Measurements from ENCODE around the gene PPIL6. TPM values are rescaled to one million over a fixed set of nuclear protein-coding genes. Genes with fewer than 3 reads are reported as not detected.

The PPIL6 gene
- total and polyA plus RNA-seq, 2 experiments from 2014 or later = 1.7 TPM

DNA sequence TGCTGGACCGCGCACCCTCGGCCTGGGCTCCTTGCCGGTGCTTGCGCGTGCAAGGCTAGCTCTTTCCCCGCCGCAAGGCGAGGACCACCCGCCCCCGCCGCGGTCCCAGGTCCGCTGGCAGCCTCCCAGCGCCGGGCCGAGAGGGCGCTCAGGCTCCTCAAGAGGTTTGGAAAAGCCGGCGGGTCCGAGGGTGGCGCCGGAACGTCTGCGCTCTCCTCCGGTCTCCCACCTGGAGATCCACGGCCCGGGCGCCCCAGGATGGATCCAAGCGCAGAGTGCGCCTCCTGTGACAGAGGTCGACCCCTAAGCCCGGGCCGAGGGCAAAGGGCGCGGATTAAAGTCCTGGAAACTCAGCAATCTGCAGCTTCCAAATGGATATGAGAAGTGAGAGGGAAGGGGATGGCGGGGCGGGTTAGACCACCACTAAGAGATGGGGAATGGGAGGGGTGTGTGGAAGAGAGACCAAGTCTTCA is 15.7 kb upstream of the PPIL6 start:
- Histone ChIP-seq H3K27ac (ENCODE audit: low read depth) (no peak overlapping the region), H3F3A (replicated peaks; ENCODE audit: low read depth) (peaks cover 9% of the 10 kb centered on the region; the same call in 1 of the 2 replicates), H3K4me3 (peak overlapping the region; percentile 94), H4K20me1 (replicated peaks; ENCODE audit: insufficient read depth) (peaks cover 6% of the 10 kb centered on the region; the same call in 1 of the 2 replicates), H3K9me2 (ENCODE audit: insufficient read depth) (no peaks in the 10 kb centered on the region), H3K79me2 (replicated peaks; ENCODE audit: insufficient read depth) (no peaks in the 10 kb centered on the region), H3K4me2 (peak overlapping the region; percentile 85), H2AFZ (peak overlapping the region; percentile 95), H3K36me3 (ENCODE audit: insufficient read depth) (peaks cover 1% of the 10 kb centered on the region; the same call in 1 of the 2 replicates), H3K27me3 (ENCODE audit: insufficient read depth) (no peaks in the 10 kb centered on the region; the same call in 1 of the 2 replicates), H3K4me1 (ENCODE audit: insufficient read depth) (peaks cover 30% of the 10 kb centered on the region)
- Mint-ChIP-seq H3K27ac (no peak overlapping the region), H3K4me3 (peak overlapping the region; percentile 97), H3K27me3 (ENCODE audit: insufficient read depth, low read depth, poor library complexity) (peaks cover 27% of the 10 kb centered on the region), H3K36me3 (ENCODE audit: low read depth) (peaks cover 7% of the 10 kb centered on the region; the same call in 2 of the 3 replicates), H3K4me1 (peaks cover 38% of the 10 kb centered on the region), H3K9me3 (no peaks in the 10 kb centered on the region)
- ATAC-seq (peak; percentile 52), DNase-seq (ENCODE audit: low spot score) (peak; percentile 71)
- TF ChIP-seq STAT1 (IDR thresholded peaks at IDR 0.05; ENCODE audit: unreplicated experiment) (no peak), POLR2AphosphoS5 (IDR thresholded peaks at IDR 0.05; ENCODE audit: low read depth) (no peak), ZNF114 (CRISPR knock-in tag; IDR thresholded peaks at IDR 0.05) (no peak), EZH2 (IDR thresholded peaks at IDR 0.05; ENCODE audit: low read depth, unreplicated experiment) (no peak)
- TF ChIP-seq, protein P1, sequence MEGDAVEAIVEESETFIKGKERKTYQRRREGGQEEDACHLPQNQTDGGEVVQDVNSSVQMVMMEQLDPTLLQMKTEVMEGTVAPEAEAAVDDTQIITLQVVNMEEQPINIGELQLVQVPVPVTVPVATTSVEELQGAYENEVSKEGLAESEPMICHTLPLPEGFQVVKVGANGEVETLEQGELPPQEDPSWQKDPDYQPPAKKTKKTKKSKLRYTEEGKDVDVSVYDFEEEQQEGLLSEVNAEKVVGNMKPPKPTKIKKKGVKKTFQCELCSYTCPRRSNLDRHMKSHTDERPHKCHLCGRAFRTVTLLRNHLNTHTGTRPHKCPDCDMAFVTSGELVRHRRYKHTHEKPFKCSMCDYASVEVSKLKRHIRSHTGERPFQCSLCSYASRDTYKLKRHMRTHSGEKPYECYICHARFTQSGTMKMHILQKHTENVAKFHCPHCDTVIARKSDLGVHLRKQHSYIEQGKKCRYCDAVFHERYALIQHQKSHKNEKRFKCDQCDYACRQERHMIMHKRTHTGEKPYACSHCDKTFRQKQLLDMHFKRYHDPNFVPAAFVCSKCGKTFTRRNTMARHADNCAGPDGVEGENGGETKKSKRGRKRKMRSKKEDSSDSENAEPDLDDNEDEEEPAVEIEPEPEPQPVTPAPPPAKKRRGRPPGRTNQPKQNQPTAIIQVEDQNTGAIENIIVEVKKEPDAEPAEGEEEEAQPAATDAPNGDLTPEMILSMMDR (conservative IDR thresholded peaks at IDR 0.05; ENCODE audit: low read depth in 2 of 2) = no peak

- no peaks in the 10 kb centered on the region for H3K9me3 Mint-ChIP-seq
- peak within 1 kb of the TSS; percentile 97 for H3K4me3 Mint-ChIP-seq
- TF ChIP-seq STAT1 (IDR thresholded peaks at IDR 0.05; ENCODE audit: unreplicated experiment) = no peak
- TF ChIP-seq POLR2AphosphoS5 (IDR thresholded peaks at IDR 0.05; ENCODE audit: low read depth) = peak; percentile 65
- peaks cover 27% of the 10 kb centered on the region for H3K27me3 Mint-ChIP-seq (ENCODE audit: insufficient read depth, low read depth, poor library complexity)
- Histone ChIP-seq H3F3A (replicated peaks; ENCODE audit: low read depth) (peaks cover 9% of the 10 kb centered on the region; the same call in 1 of the 2 replicates), H3K4me3 (peak within 1 kb of the TSS; percentile 94), H3K4me1 (ENCODE audit: insufficient read depth) (peaks cover 30% of the 10 kb centered on the region), H3K27ac (ENCODE audit: low read depth) (no peak within 1 kb of the TSS), H3K9me2 (ENCODE audit: insufficient read depth) (no peaks in the 10 kb centered on the region), H3K36me3 (ENCODE audit: insufficient read depth) (no peaks in the 10 kb centered on the region), H4K20me1 (replicated peaks; ENCODE audit: insufficient read depth) (peaks cover 4% of the 10 kb centered on the region), H3K27me3 (ENCODE audit: insufficient read depth) (no peaks in the 10 kb centered on the region; the same call in 1 of the 2 replicates), H2AFZ (peak within 1 kb of the TSS; percentile 99), H3K79me2 (replicated peaks; ENCODE audit: insufficient read depth) (no peaks in the 10 kb centered on the region), H3K4me2 (peak within 1 kb of the TSS; percentile 91)
- ATAC-seq = peak; percentile 78
- peak; percentile 72 for DNase-seq (ENCODE audit: low spot score)
- H3K4me1 Mint-ChIP-seq = peaks cover 38% of the 10 kb centered on the region
- H3K27ac Mint-ChIP-seq = no peak within 1 kb of the TSS
- H3K36me3 Mint-ChIP-seq (ENCODE audit: low read depth) = peaks cover 2% of the 10 kb centered on the region; the same call in 2 of the 3 replicates
Observed at GRCh38 chr6:109455437-109456110, 15.1 kb upstream of the PPIL6 start, which contains the start of gene MICAL1. Gene MICAL1, minus strand, starts transcription at chr6:109455772. Its CDS starts 1,576 bp downstream, at chr6:109454196.
